Uterine smooth muscle cell (primary cell): ENCODE measurements around the gene PRSS2. TPM values are rescaled to one million over a fixed set of nuclear protein-coding genes. Genes with fewer than 3 reads are reported as not detected.

ENCODE experiments used
- total RNA-seq: library from RNA; depleted of rRNA; stranded (reverse); fragments of >200 nt; gene quantifications from 2 replicates; pipeline ENCODE4 v1.2.3, GENCODE V29; 2014

The PRSS2 gene
- total RNA-seq, result not detected in 2 replicates

DNA sequence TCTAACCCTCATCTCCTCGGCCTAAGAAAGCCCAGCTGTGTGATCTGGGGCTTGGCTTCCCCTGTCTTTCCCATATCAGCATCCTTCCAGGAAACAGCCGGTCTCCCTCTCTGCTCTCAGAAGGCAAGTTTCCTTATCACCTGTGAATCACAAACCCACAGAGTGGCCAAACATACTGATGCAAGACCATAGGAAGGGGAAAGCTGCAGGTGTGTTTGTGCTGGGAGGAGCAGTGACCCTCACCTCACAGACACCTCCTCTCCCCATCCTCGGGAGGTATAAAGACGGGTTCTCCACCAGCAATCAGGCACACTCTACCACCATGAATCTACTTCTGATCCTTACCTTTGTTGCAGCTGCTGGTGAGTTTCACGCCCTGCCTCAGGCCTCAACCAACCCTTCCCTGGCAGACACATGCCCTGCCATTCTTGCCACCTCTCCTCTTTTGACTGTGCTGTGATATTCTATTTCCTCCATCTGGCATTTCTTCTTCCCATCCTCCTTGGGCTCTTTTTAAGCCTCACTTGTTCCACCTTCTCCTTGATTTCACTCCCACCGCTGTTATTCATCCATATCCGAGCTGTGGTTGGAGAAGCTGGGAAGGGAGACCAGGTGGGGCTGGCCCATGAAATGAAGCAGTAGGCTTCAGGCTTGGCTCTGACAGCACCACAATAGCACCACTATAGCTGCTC lies at the start of gene PRSS2:
Gene PRSS2 (plus strand): TSS at position 310 of the 692 bp plus-strand sequence. CDS start 13 bp downstream, at position 323.

GRCh38 chr7:142749218-142749993 lies 21.4 kb upstream of the PRSS2 start, which contains the start of gene PRSS1:
Gene PRSS1, plus strand, starts transcription at chr7:142749472. Its CDS starts 13 bp downstream, at chr7:142749485.

Other genes starting within 250 kb of the PRSS2 start
- not detected in 2 replicates for gene PRSS1, start 21.5 kb upstream of the PRSS2 start, total RNA-seq
- gene EPHB6, start 84.1 kb downstream of the PRSS2 start, total RNA-seq, result 4.4 and 5.0 TPM in 2 replicates
- gene TRPV6, start 114.8 kb downstream of the PRSS2 start, total RNA-seq, result under 0.01 TPM in 1 of 2 replicates, not detected in the other
- gene TRPV5, start 162.8 kb downstream of the PRSS2 start, total RNA-seq, result not detected in 2 replicates
- gene LLCFC1, start 168.5 kb downstream of the PRSS2 start, total RNA-seq, result not detected in 2 replicates
- not detected in 2 replicates for gene KEL, start 191.4 kb downstream of the PRSS2 start, total RNA-seq